NT2/D1 (cell line): ENCODE measurements around the gene INAFM2.

ENCODE experiments used
- SUZ12 ChIP-seq: IDR thresholded peaks from 2 replicates; pipeline ENCODE4 v1.6.1; 2011; ENCODE audit not compliant: insufficient read length, insufficient read depth; ENCODE audit errors: extremely low read depth
- YY1 ChIP-seq: IDR thresholded peaks from 2 replicates; pipeline ENCODE4 v1.6.1; 2011; ENCODE audit not compliant: insufficient read length, insufficient read depth
- ZNF274 ChIP-seq: IDR thresholded peaks from 2 replicates; pipeline ENCODE4 v1.6.1; 2011; ENCODE audit warnings: mild to moderate bottlenecking, low read depth, low read length

DNA sequence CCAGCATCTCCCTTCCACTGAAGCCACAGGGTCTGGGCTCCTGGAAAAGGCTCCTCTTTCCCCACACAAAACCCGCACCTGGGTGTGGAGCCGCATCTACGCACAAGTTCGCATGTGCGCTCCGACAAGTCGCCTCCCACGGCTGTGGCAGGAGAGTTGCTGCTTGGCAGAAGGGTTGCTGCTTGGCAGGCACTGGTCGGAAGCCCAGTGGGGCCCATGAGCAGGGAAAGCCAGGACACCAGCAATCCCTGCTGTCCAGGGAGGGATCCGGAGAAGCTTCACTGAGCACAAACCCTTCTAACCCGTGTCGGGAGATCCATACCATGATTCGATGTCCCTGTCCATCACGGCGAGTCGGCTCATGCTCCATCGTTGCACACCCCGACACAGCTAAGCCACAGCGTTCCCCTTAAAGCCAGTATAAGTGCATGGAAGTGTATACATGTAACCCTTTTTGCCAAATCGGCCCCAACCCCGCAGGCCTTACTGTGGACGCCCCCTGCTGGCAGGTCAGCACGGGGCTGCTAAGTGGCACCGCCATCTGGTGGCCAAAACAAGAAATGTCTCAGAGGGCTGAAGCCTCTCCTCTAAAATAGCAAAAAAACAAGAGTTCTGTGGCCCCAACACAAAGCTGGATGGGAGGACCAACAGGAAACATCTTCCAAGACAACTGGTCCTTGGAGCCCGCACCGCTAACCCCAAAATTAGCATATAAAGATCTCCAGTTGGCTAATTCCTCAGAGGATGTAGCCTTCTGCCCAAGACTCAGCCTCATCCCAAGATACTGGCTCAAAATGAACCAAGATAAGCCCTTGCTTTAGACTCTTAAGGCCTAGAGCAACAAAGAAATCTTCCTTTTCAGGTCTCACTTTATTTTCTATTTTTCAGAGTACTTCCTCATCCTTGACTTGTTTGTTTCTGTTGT lies 48.9 kb upstream of the INAFM2 start:
- TF ChIP-seq ZNF274 (no peak), SUZ12 (no peak), YY1 (no peak)
